MM.1S (cell line): Measurements from ENCODE around the gene GNAI2.
A peak's percentile ranks its signal among the peaks of the same experiment; 100 is the strongest.

Source experiments
- DNase-seq: peaks from one replicate; pipeline ENCODE4 v3.0.0-alpha.2; 2015
- H2AFZ ChIP-seq: fragments of 300-600 bp; sonication (generic); 2 replicates; pipeline ENCODE4 v1.6.0; 2016; ENCODE audit warnings: antibody characterized with exemption, low read length
- H3F3A ChIP-seq: fragments of 300-600 bp; sonication (generic); 2 replicates; pipeline ENCODE4 v1.6.1; 2016; ENCODE audit warnings: mild to moderate bottlenecking, antibody characterized with exemption, low read length, moderate library complexity, mixed read lengths; ENCODE audit not compliant: insufficient read depth
- H3K27ac ChIP-seq: fragments of 300-600 bp; sonication (generic); 2 replicates; pipeline ENCODE4 v1.5.1; 2016; ENCODE audit warnings: mild to moderate bottlenecking, low read length
- H3K27me3 ChIP-seq: fragments of 300-600 bp; sonication (generic); replicated peaks from 2 replicates; pipeline ENCODE4 v1.6.0; 2016; ENCODE audit warnings: low read length; ENCODE audit not compliant: insufficient read depth
- H3K36me3 ChIP-seq: fragments of 300-600 bp; sonication (generic); replicated peaks from 2 replicates; pipeline ENCODE4 v1.6.1; 2016; ENCODE audit warnings: mild to moderate bottlenecking, low read length, mixed read lengths; ENCODE audit not compliant: insufficient read depth
- H3K4me1 ChIP-seq: fragments of 300-600 bp; sonication (generic); 2 replicates; pipeline ENCODE4 v1.6.1; 2016; ENCODE audit warnings: low read length, mixed read lengths
- H3K4me2 ChIP-seq: fragments of 300-600 bp; sonication (generic); 2 replicates; pipeline ENCODE4 v1.6.0; 2016; ENCODE audit warnings: low read depth, low read length
- H3K4me3 ChIP-seq: fragments of 300-600 bp; sonication (generic); 2 replicates; pipeline ENCODE4 v1.5.1; 2016; ENCODE audit warnings: low read length, mixed read lengths
- H3K79me2 ChIP-seq: fragments of 300-600 bp; sonication (generic); 2 replicates; pipeline ENCODE4 v1.6.1; 2016; ENCODE audit warnings: mixed run types, low read length, mixed read lengths
- H3K9ac ChIP-seq: fragments of 300-600 bp; sonication (generic); 2 replicates; pipeline ENCODE4 v1.6.1; 2016; ENCODE audit warnings: low read length, mixed read lengths
- H3K9me2 ChIP-seq: fragments of 300-600 bp; sonication (generic); replicated peaks from 2 replicates; pipeline ENCODE4 v1.6.1; 2016; ENCODE audit warnings: mild to moderate bottlenecking, low read length, mixed read lengths; ENCODE audit not compliant: insufficient read depth
- H3K9me3 ChIP-seq: fragments of 300-600 bp; sonication (generic); replicated peaks from 2 replicates; pipeline ENCODE4 v1.6.1; 2016; ENCODE audit warnings: mild to moderate bottlenecking, low read length, mixed read lengths; ENCODE audit not compliant: insufficient read depth
- H4K20me1 ChIP-seq: fragments of 300-600 bp; sonication (generic); 2 replicates; pipeline ENCODE4 v1.6.1; 2016; ENCODE audit warnings: mild to moderate bottlenecking, low read length, moderate library complexity, mixed read lengths; ENCODE audit not compliant: insufficient read depth
- CTCF ChIP-seq: fragments of 300-600 bp; sonication (generic); IDR thresholded peaks from 2 replicates; pipeline ENCODE4 v1.5.1; 2016; ENCODE audit warnings: antibody characterized with exemption, low read length, mixed read lengths
- EZH2 ChIP-seq: fragments of 300-600 bp; sonication (generic); optimal IDR thresholded peaks from 2 replicates; pipeline ENCODE3; 2017; ENCODE audit warnings: low read depth, mild to moderate bottlenecking, antibody characterized with exemption, low read length, mixed read lengths
- EZH2phosphoT487 ChIP-seq: fragments of 300-600 bp; sonication (generic); IDR thresholded peaks from 2 replicates; pipeline ENCODE4 v1.6.1; 2018; ENCODE audit warnings: antibody characterized with exemption, low read length

GNAI2 gene

GRCh38 chr3:50192689-50193141, 43.3 kb upstream of the GNAI2 start:
- TF ChIP-seq EZH2phosphoT487 (no peak), EZH2 (no peak), CTCF (peak; percentile 91)
- peaks cover 65% of the 10 kb centered on the region for H3K27me3 ChIP-seq
- DNase-seq, result peak; percentile 64

GRCh38 chr3:50193286-50193685, 42.7 kb upstream of the GNAI2 start:
- H3K4me2 ChIP-seq, result no peak overlapping the region
- TF ChIP-seq EZH2, result no peak
- TF ChIP-seq CTCF, result no peak
- TF ChIP-seq EZH2phosphoT487, result no peak

More at GRCh38 chr3:50192689-50193141, 43.3 kb upstream of the GNAI2 start:
- no peaks in the 10 kb centered on the region for H3F3A ChIP-seq
- H2AFZ ChIP-seq, result no peak overlapping the region
- H3K4me1 ChIP-seq, result no peaks in the 10 kb centered on the region
- H3K9ac ChIP-seq, result no peak overlapping the region
- H3K27ac ChIP-seq, result no peak overlapping the region
- H3K9me2 ChIP-seq, result no peaks in the 10 kb centered on the region
- H3K4me2 ChIP-seq, result no peak overlapping the region
- H3K9me3 ChIP-seq, result no peaks in the 10 kb centered on the region
- no peaks in the 10 kb centered on the region for H4K20me1 ChIP-seq
- no peaks in the 10 kb centered on the region for H3K36me3 ChIP-seq
- no peak overlapping the region for H3K4me3 ChIP-seq
- H3K79me2 ChIP-seq, result no peaks in the 10 kb centered on the region

GRCh38 chr3:50193746-50194127, 42.3 kb upstream of the GNAI2 start:
- H3K9me3 ChIP-seq, result no peaks in the 10 kb centered on the region
- no peak overlapping the region for H2AFZ ChIP-seq
- H3K9ac ChIP-seq, result no peak overlapping the region
- no peak overlapping the region for H3K4me2 ChIP-seq
- TF ChIP-seq EZH2, result no peak
- TF ChIP-seq EZH2phosphoT487, result no peak
- no peak for TF ChIP-seq CTCF
- no peaks in the 10 kb centered on the region for H3F3A ChIP-seq
- H3K36me3 ChIP-seq, result no peaks in the 10 kb centered on the region
- no peaks in the 10 kb centered on the region for H4K20me1 ChIP-seq
- no peak overlapping the region for H3K27ac ChIP-seq
- no peaks in the 10 kb centered on the region for H3K79me2 ChIP-seq
- DNase-seq, result no peak
- H3K4me1 ChIP-seq, result no peaks in the 10 kb centered on the region
- no peaks in the 10 kb centered on the region for H3K9me2 ChIP-seq
- H3K27me3 ChIP-seq, result peaks cover 70% of the 10 kb centered on the region
- no peak overlapping the region for H3K4me3 ChIP-seq

More at GRCh38 chr3:50193286-50193685, 42.7 kb upstream of the GNAI2 start:
- no peak overlapping the region for H3K4me3 ChIP-seq
- H3F3A ChIP-seq, result no peaks in the 10 kb centered on the region
- H3K36me3 ChIP-seq, result no peaks in the 10 kb centered on the region
- H3K79me2 ChIP-seq, result no peaks in the 10 kb centered on the region
- H3K4me1 ChIP-seq, result no peaks in the 10 kb centered on the region
- H3K27ac ChIP-seq, result no peak overlapping the region
- no peak for DNase-seq
- peaks cover 67% of the 10 kb centered on the region for H3K27me3 ChIP-seq
- H3K9ac ChIP-seq, result no peak overlapping the region
- H2AFZ ChIP-seq, result no peak overlapping the region
- H4K20me1 ChIP-seq, result no peaks in the 10 kb centered on the region
- no peaks in the 10 kb centered on the region for H3K9me2 ChIP-seq
- no peaks in the 10 kb centered on the region for H3K9me3 ChIP-seq
